Neural progenitor cell (in vitro differentiated cells): ENCODE measurements around the gene BBX. TPM values are rescaled to one million over a fixed set of nuclear protein-coding genes. Genes with fewer than 3 reads are reported as not detected.

Experiments used
- DNase-seq: peaks from one replicate; pipeline ENCODE4 v3.0.0-alpha.2; 2016; ENCODE audit warnings: low spot score
- H2AFZ ChIP-seq: fragments of 200-600 bp; sonication (generic); replicated peaks from 2 replicates; pipeline ENCODE4 v1.6.1; 2016; ENCODE audit warnings: antibody characterized with exemption
- H3F3A ChIP-seq: fragments of 200-600 bp; sonication (generic); 2 replicates; pipeline ENCODE4 v1.6.1; 2016; ENCODE audit warnings: antibody characterized with exemption, low read depth
- H3K27ac ChIP-seq: fragments of 200-600 bp; sonication (generic); 2 replicates; pipeline ENCODE4 v1.5.1; 2016; ENCODE audit warnings: mild to moderate bottlenecking
- H3K27me3 ChIP-seq: fragments of 200-600 bp; sonication (generic); 2 replicates; pipeline ENCODE4 v1.6.1; 2016; ENCODE audit warnings: mild to moderate bottlenecking, moderate library complexity
- H3K36me3 ChIP-seq: fragments of 200-600 bp; sonication (generic); 2 replicates; pipeline ENCODE4 v1.5.1; 2016
- H3K4me1 ChIP-seq: fragments of 200-600 bp; sonication (generic); 2 replicates; pipeline ENCODE4 v1.6.1; 2016; ENCODE audit warnings: mixed run types
- H3K4me2 ChIP-seq: fragments of 200-600 bp; sonication (generic); 2 replicates; pipeline ENCODE4 v1.6.1; 2016
- H3K4me3 ChIP-seq: fragments of 200-600 bp; sonication (generic); 2 replicates; pipeline ENCODE4 v1.5.1; 2016
- H3K79me2 ChIP-seq: fragments of 200-600 bp; sonication (generic); 2 replicates; pipeline ENCODE4 v1.6.1; 2016; ENCODE audit warnings: low read depth
- H3K9ac ChIP-seq: fragments of 200-600 bp; sonication (generic); 2 replicates; pipeline ENCODE4 v1.6.1; 2016
- H3K9me3 ChIP-seq: fragments of 200-600 bp; sonication (generic); 2 replicates; pipeline ENCODE4 v1.5.1; 2016; ENCODE audit warnings: low read depth
- H4K20me1 ChIP-seq: fragments of 200-600 bp; sonication (generic); 2 replicates; pipeline ENCODE4 v1.6.1; 2016; ENCODE audit warnings: low read depth
- H3K27ac Mint-ChIP-seq: 3 replicates; pipeline ENCODE4 v1.8.0; 2021; ENCODE audit warnings: mixed read lengths
- H3K27me3 Mint-ChIP-seq: 2 replicates; pipeline ENCODE4 v1.8.0; 2022; ENCODE audit warnings: low read depth, mild to moderate bottlenecking, inconsistent platforms, moderate library complexity, mixed read lengths; ENCODE audit not compliant: insufficient read depth
- H3K36me3 Mint-ChIP-seq: 3 replicates; pipeline ENCODE4 v1.8.0; 2021; ENCODE audit warnings: mixed read lengths
- H3K4me1 Mint-ChIP-seq: 3 replicates; pipeline ENCODE4 v1.8.0; 2021; ENCODE audit warnings: mixed read lengths
- H3K4me3 Mint-ChIP-seq: 3 replicates; pipeline ENCODE4 v1.8.0; 2021; ENCODE audit warnings: mild to moderate bottlenecking, moderate library complexity, mixed read lengths
- H3K9me3 Mint-ChIP-seq: 3 replicates; pipeline ENCODE4 v1.8.0; 2020; ENCODE audit warnings: mixed read lengths
- EZH2 ChIP-seq: fragments of 200-600 bp; sonication (generic); IDR thresholded peaks from 2 replicates; pipeline ENCODE4 v1.6.1; 2017; ENCODE audit warnings: antibody characterized with exemption, mild to moderate bottlenecking, moderate library complexity
- EZH2phosphoT487 ChIP-seq: fragments of 200-600 bp; sonication (generic); IDR thresholded peaks from 2 replicates; pipeline ENCODE4 v1.6.1; 2017; ENCODE audit warnings: antibody characterized with exemption
- total RNA-seq: library from RNA; depleted of rRNA; stranded (reverse); fragments of >200 nt; gene quantifications from 2 replicates; pipeline ENCODE4 v1.2.3, GENCODE V29; 2015; ENCODE audit warnings: low replicate concordance
- TF ChIP-seq, protein P1 (sequence below): fragments of 200-600 bp; sonication (generic); IDR thresholded peaks from 2 replicates; pipeline ENCODE4 v1.5.1; 2017; ENCODE audit warnings: antibody characterized with exemption, mild to moderate bottlenecking

BBX gene
- total RNA-seq: 66.1 and 110 TPM in 2 replicates

DNA sequence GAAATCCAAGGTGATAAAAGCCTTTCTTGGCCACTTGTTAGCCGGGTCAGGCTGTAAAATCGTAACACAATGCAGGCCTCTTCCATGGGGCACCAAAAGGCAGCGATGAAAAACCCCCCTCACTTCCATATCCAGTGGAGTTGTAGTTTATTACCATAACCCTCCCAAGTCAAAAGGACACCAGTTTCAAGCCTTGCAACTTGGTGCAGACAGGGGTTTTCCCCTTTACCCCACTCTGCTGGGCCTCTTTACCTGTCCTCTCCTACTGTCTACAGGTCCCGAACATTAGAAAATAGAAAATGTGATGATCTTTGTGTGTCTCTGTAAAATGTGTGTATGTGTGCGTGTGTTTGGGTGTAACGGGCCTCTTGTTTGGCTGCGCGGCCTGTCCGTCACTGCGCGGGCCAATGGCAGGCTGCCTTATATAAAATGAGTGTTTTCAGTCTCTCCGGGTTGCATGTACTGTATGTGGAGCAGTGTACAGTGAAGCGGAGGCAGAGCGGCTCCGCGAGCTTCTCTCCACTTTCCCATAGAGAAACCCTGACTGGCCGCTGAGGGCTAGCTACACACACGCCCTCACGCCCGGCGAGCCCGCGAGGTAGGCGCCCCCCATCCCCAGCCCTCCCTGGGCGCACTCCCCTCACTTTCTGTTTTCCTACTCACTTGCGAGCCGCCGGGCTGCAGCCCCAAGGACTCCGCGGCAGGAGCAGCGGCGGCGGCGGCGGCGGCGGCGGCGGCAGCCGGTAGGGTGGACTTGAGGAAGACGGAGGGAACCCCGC is at the start of gene BBX:
BBX (plus strand) TSS at position 453 of the 779 bp plus-strand sequence. CDS start 187,499 bp downstream, outside the sequence.
- Histone ChIP-seq H3K36me3 (peaks cover 6% of the 10 kb centered on the region), H3K9me3 (no peaks in the 10 kb centered on the region), H3K9ac (peak within 1 kb of the TSS; percentile 68), H3K27me3 (no peaks in the 10 kb centered on the region), H3K4me3 (peak within 1 kb of the TSS; percentile 95), H4K20me1 (peaks cover 25% of the 10 kb centered on the region), H2AFZ (peak within 1 kb of the TSS; percentile 99), H3K4me1 (peaks cover 5% of the 10 kb centered on the region), H3K27ac (peak within 1 kb of the TSS; percentile 76), H3K4me2 (peak within 1 kb of the TSS; percentile 91), H3F3A (peaks cover 14% of the 10 kb centered on the region), H3K79me2 (peaks cover 45% of the 10 kb centered on the region)
- H3K27me3 Mint-ChIP-seq: peaks cover 10% of the 10 kb centered on the region
- H3K36me3 Mint-ChIP-seq: peaks cover 5% of the 10 kb centered on the region
- peak within 1 kb of the TSS; percentile 99 for H3K4me3 Mint-ChIP-seq
- peak; percentile 87 for DNase-seq
- peak within 1 kb of the TSS; percentile 88 for H3K27ac Mint-ChIP-seq
- TF ChIP-seq, protein P1, sequence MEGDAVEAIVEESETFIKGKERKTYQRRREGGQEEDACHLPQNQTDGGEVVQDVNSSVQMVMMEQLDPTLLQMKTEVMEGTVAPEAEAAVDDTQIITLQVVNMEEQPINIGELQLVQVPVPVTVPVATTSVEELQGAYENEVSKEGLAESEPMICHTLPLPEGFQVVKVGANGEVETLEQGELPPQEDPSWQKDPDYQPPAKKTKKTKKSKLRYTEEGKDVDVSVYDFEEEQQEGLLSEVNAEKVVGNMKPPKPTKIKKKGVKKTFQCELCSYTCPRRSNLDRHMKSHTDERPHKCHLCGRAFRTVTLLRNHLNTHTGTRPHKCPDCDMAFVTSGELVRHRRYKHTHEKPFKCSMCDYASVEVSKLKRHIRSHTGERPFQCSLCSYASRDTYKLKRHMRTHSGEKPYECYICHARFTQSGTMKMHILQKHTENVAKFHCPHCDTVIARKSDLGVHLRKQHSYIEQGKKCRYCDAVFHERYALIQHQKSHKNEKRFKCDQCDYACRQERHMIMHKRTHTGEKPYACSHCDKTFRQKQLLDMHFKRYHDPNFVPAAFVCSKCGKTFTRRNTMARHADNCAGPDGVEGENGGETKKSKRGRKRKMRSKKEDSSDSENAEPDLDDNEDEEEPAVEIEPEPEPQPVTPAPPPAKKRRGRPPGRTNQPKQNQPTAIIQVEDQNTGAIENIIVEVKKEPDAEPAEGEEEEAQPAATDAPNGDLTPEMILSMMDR: no peak
- TF ChIP-seq EZH2phosphoT487 (no peak), EZH2 (no peak)
- peaks cover 20% of the 10 kb centered on the region for H3K4me1 Mint-ChIP-seq
- H3K9me3 Mint-ChIP-seq: no peaks in the 10 kb centered on the region

DNA sequence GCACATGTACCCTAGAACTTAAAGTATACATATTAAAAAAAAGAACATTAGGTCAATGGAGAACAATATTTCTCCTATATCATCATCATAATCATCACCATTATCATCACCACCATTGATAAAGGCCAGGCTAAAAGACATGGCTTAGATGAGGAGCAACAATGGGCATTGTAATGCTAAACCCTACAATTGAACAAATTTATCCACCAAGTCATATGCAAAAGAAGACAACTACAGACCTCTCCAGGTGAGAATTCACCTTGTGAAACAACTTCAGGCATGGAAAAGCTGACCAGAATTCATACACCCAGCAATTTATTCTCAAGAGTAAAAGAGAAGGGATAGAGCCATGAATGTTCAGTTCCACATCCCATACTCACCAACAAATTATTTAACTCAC is 46.3 kb upstream of the BBX start:
- H3K9me3 ChIP-seq: no peaks in the 10 kb centered on the region
- no peaks in the 10 kb centered on the region for H3K79me2 ChIP-seq
- H3K9ac ChIP-seq: no peak overlapping the region
- no peaks in the 10 kb centered on the region for H3F3A ChIP-seq
- no peak for TF ChIP-seq EZH2
- TF ChIP-seq, protein P1: no peak
- TF ChIP-seq EZH2phosphoT487: no peak
- peaks cover 17% of the 10 kb centered on the region for H3K9me3 Mint-ChIP-seq
- no peaks in the 10 kb centered on the region for H3K4me1 ChIP-seq
- H3K27ac ChIP-seq: no peak overlapping the region
- no peaks in the 10 kb centered on the region for H3K36me3 Mint-ChIP-seq
- no peak for DNase-seq
- no peaks in the 10 kb centered on the region for H3K4me1 Mint-ChIP-seq
- H3K4me2 ChIP-seq: no peak overlapping the region
- H4K20me1 ChIP-seq: no peaks in the 10 kb centered on the region
- H3K4me3 ChIP-seq: no peak overlapping the region
- no peak overlapping the region for H3K4me3 Mint-ChIP-seq
- H3K27me3 Mint-ChIP-seq: no peaks in the 10 kb centered on the region
- no peaks in the 10 kb centered on the region for H3K36me3 ChIP-seq
- no peaks in the 10 kb centered on the region for H3K27me3 ChIP-seq
- H2AFZ ChIP-seq: no peak overlapping the region
- no peak overlapping the region for H3K27ac Mint-ChIP-seq

DNA sequence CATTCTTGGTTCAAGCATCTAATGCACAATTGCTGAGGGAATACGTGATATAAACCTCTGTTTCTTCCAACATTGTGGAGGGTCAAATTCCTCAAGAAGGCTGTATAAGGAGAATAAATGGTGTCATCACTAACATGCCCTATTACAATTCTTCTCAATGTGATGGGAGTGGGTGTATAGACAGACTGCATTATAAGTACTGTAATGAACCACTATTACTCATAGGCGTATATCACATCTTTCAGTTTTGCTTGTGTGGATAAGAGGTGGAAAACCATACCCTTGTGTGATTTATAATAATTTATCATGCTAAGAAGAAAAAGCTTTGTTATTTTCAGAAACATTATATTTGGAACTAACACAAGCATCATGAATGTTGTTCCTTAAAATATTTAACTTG is 35.3 kb upstream of the BBX start:
- Histone ChIP-seq H3K27me3 (no peaks in the 10 kb centered on the region), H3K4me3 (no peak overlapping the region), H3K9me3 (no peaks in the 10 kb centered on the region), H3K79me2 (no peaks in the 10 kb centered on the region), H3F3A (no peaks in the 10 kb centered on the region), H3K9ac (no peak overlapping the region), H3K36me3 (no peaks in the 10 kb centered on the region), H3K4me2 (no peak overlapping the region), H2AFZ (no peak overlapping the region), H4K20me1 (no peaks in the 10 kb centered on the region), H3K27ac (no peak overlapping the region), H3K4me1 (peaks cover 9% of the 10 kb centered on the region)
- no peak overlapping the region for H3K27ac Mint-ChIP-seq
- peaks cover 14% of the 10 kb centered on the region for H3K4me1 Mint-ChIP-seq
- no peak for TF ChIP-seq EZH2phosphoT487
- DNase-seq: no peak
- H3K27me3 Mint-ChIP-seq: peaks cover 5% of the 10 kb centered on the region
- no peaks in the 10 kb centered on the region for H3K9me3 Mint-ChIP-seq
- no peaks in the 10 kb centered on the region for H3K36me3 Mint-ChIP-seq
- H3K4me3 Mint-ChIP-seq: no peak overlapping the region

DNA sequence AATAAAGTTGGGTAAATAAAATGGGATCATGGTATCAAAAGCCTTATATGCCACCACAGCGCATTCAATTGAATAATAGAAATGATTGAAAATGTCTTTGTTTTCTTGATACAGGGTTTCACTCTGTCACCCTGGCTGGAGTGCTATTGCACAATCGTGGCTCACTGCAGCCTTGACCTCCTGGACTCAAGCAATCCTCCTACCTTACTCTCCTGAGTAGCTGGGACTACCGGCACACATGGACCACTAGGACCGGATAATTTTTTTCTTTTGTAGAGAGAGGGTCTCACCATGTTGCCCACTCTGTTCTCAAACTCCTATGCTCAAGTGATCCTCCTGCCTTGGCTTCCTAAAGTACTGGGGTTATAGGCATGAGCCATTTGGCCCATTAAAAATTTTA is 33.8 kb upstream of the BBX start:
- TF ChIP-seq EZH2phosphoT487: no peak
- TF ChIP-seq EZH2: no peak
- TF ChIP-seq, protein P1: no peak
- Histone ChIP-seq H3K9ac (no peak overlapping the region), H3K36me3 (no peaks in the 10 kb centered on the region), H3K4me2 (no peak overlapping the region), H3K4me3 (no peak overlapping the region), H3K27me3 (no peaks in the 10 kb centered on the region), H3F3A (no peaks in the 10 kb centered on the region), H2AFZ (no peak overlapping the region), H3K79me2 (no peaks in the 10 kb centered on the region), H3K9me3 (no peaks in the 10 kb centered on the region), H3K4me1 (peaks cover 12% of the 10 kb centered on the region), H3K27ac (no peak overlapping the region), H4K20me1 (no peaks in the 10 kb centered on the region)
- Mint-ChIP-seq H3K36me3 (no peaks in the 10 kb centered on the region), H3K4me1 (peaks cover 14% of the 10 kb centered on the region), H3K27ac (no peak overlapping the region), H3K9me3 (no peaks in the 10 kb centered on the region), H3K4me3 (no peak overlapping the region), H3K27me3 (peaks cover 3% of the 10 kb centered on the region)
- no peak for DNase-seq
